Activated CD4-positive, alpha-beta T cell treated with anti-CD3 and anti-CD28 coated beads, Interleukin-2, Interleukin-4, amounts not matched to agents 100 ng/mL and 50 ng/mL, durations not matched to agents 16 hours and 8 hours (primary cell): ENCODE measurements around the gene EMX1.

ENCODE experiments used
- DNase-seq: peaks from one replicate; pipeline ENCODE4 v3.0.0-alpha.2; 2020; ENCODE audit warnings: low spot score

EMX1 gene

GRCh38 chr2:72924353-72925240 is 7.3 kb downstream of the EMX1 start:
- DNase-seq: no peak

- DNase-seq: no peak
Measured at GRCh38 chr2:72925328-72925943, 8.1 kb downstream of the EMX1 start.

- DNase-seq: no peak
Measured at GRCh38 chr2:72926368-72926767, 9.0 kb downstream of the EMX1 start.

DNA sequence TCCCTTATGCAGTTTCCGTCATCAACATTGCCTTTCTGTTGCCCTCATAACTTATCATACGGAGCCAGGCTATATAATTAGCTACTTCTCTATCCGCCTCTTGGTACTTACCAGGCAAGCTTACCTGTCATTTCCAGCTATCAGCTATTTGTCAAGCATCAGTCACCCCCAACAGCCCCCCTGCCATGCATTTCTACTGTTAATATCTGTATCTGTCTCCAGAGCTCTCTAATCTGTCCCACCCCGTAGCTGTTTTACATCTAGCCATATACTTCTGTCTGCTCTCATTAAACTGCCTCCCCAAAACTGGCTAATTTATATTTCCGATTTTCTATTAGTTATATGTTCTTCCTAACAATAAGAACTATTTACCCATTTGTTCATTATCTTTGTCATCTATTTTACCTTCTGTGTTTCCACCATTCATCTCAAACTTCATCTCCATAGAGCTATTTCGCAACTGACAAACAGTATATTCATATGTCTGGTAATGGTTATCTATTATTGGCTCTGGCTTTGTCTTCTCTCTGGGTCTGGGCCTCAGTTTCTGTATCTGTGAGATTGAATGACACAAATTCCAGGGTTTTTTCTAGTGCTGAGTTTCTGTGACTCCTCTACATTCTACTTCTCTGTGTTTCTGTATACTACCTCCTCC is 9.6 kb downstream of the EMX1 start:
- no peak for DNase-seq

GRCh38 chr2:72927619-72928550 is 10.6 kb downstream of the EMX1 start:
- no peak for DNase-seq

GRCh38 chr2:72929010-72929409 is 11.7 kb downstream of the EMX1 start:
- no peak for DNase-seq

- DNase-seq: no peak
Measured at GRCh38 chr2:72931280-72931910, 14.1 kb downstream of the EMX1 start.

- no peak for DNase-seq
Measured at GRCh38 chr2:72932045-72932740, 14.9 kb downstream of the EMX1 start.

GRCh38 chr2:72932805-72933204 is 15.5 kb downstream of the EMX1 start:
- DNase-seq: no peak

DNA sequence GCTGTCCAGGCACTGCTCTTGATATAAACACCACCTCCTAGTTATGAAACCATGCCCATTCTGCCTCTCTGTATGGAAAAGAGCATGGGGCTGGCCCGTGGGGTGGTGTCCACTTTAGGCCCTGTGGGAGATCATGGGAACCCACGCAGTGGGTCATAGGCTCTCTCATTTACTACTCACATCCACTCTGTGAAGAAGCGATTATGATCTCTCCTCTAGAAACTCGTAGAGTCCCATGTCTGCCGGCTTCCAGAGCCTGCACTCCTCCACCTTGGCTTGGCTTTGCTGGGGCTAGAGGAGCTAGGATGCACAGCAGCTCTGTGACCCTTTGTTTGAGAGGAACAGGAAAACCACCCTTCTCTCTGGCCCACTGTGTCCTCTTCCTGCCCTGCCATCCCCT is 15.9 kb downstream of the EMX1 start:
- DNase-seq: no peak

DNA sequence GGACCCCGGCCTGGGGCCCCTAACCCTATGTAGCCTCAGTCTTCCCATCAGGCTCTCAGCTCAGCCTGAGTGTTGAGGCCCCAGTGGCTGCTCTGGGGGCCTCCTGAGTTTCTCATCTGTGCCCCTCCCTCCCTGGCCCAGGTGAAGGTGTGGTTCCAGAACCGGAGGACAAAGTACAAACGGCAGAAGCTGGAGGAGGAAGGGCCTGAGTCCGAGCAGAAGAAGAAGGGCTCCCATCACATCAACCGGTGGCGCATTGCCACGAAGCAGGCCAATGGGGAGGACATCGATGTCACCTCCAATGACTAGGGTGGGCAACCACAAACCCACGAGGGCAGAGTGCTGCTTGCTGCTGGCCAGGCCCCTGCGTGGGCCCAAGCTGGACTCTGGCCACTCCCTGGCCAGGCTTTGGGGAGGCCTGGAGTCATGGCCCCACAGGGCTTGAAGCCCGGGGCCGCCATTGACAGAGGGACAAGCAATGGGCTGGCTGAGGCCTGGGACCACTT is 16.4 kb downstream of the EMX1 start:
- DNase-seq: no peak

GRCh38 chr2:72934683-72935610 is 17.6 kb downstream of the EMX1 start:
- no peak for DNase-seq

- DNase-seq: no peak
Measured at GRCh38 chr2:72935611-72935957, 18.3 kb downstream of the EMX1 start.

- DNase-seq: no peak
Measured at GRCh38 chr2:72936660-72937355, 19.5 kb downstream of the EMX1 start.

- DNase-seq: no peak
Measured at GRCh38 chr2:72937356-72937669, 20.0 kb downstream of the EMX1 start.

- DNase-seq: no peak
Measured at GRCh38 chr2:72938455-72938854, 21.1 kb downstream of the EMX1 start.

DNA sequence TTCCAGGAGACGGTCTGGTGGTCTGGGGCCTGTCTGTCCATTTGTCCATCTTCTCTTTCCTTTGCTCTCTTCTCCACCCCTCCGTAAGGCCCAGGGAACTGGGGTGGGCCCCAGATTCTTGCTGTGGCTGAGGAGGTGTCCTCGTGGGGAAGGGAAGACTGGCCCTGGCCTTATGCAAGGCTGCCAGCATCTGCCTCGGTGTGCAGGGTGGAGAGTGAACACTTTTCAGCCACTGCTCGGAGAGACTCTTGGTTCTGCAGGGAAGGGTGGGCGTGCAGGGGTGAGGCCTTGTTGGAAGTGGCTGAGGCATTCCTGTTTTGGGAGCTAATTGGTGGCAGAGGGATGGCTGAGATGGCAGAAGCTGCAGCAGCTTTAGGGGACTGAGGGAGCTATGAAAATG is 23.0 kb downstream of the EMX1 start:
- DNase-seq: no peak

DNA sequence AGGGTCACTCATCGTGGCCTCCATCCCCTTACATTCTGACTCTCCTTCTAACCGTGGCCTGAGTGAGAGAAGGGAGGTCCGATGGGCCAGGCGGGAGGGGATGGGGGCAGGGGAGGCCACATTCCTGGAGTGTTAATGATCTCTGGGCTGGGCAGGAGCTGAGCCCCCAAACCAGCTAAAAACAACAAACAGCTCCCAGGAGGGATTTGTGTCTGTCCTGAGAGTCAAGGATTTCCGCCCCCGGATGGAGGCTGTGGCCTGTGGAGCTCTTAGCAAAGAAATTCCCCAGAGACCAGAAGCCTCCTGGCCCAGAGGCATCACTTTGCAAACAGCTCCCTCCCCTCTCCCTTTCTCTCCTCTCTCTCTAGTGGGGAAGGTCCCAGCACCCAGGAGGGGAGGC is 23.5 kb downstream of the EMX1 start:
- DNase-seq: no peak

- no peak for DNase-seq
Measured at GRCh38 chr2:72942293-72942692, 25.0 kb downstream of the EMX1 start.
